ENCODE measurements around the gene IL1F10.

Gene IL1F10

GRCh38 chr2:113114224-113114945 lies 46.6 kb downstream of the IL1F10 start:
- DNase-seq: no peak

- no peak for DNase-seq
Measured at GRCh38 chr2:113114996-113115395, 47.2 kb downstream of the IL1F10 start.

- DNase-seq: peak; percentile 31
Measured at GRCh38 chr2:113116100-113116958, 48.6 kb downstream of the IL1F10 start.

- DNase-seq: peak; percentile 64
Measured at GRCh38 chr2:113117541-113118262, 49.9 kb downstream of the IL1F10 start.

GRCh38 chr2:113118263-113118657 lies 50.5 kb downstream of the IL1F10 start:
- DNase-seq: no peak

- no peak for DNase-seq
Measured at GRCh38 chr2:113119111-113119510, 51.3 kb downstream of the IL1F10 start.

- no peak for DNase-seq
Measured at GRCh38 chr2:113120861-113121260, 53.1 kb downstream of the IL1F10 start.

GRCh38 chr2:113122364-113122763 lies 54.6 kb downstream of the IL1F10 start:
- DNase-seq: no peak

GRCh38 chr2:113123726-113124125 lies 56.0 kb downstream of the IL1F10 start:
- DNase-seq: no peak

GRCh38 chr2:113124181-113124961 lies 56.6 kb downstream of the IL1F10 start:
- peak; percentile 58 for DNase-seq
